Activated CD4-positive, alpha-beta T cell treated with anti-CD3 and anti-CD28 coated beads for 4 hours (primary cell): ENCODE data around the gene WDR45.
"Not testable (repeated sequence)": the region's sequence is repeated elsewhere in the genome, so short reads cannot be mapped to it uniquely, and the experiment has no call there.

Experiments used
- DNase-seq, 2 donors: peaks; one replicate each; pipeline ENCODE4 v3.0.0-alpha.2; 2020

WDR45 gene

GRCh38 chrX:49079489-49080428, at the start of gene WDR45:
TSS of gene WDR45 (minus strand) at chrX:49079887. CDS start at chrX:49078095, 1,792 bp downstream.
- peak; percentile 62 to 64 for DNase-seq

GRCh38 chrX:49129427-49129826, 49.7 kb upstream of the WDR45 start:
- no peak for DNase-seq

- DNase-seq = not testable (repeated sequence)
Measured at GRCh38 chrX:49127742-49128258, 48.1 kb upstream of the WDR45 start.

- no peak for DNase-seq
Measured at GRCh38 chrX:49122499-49122898, 42.8 kb upstream of the WDR45 start.

GRCh38 chrX:49120091-49120490, 40.4 kb upstream of the WDR45 start:
- no peak for DNase-seq

DNA sequence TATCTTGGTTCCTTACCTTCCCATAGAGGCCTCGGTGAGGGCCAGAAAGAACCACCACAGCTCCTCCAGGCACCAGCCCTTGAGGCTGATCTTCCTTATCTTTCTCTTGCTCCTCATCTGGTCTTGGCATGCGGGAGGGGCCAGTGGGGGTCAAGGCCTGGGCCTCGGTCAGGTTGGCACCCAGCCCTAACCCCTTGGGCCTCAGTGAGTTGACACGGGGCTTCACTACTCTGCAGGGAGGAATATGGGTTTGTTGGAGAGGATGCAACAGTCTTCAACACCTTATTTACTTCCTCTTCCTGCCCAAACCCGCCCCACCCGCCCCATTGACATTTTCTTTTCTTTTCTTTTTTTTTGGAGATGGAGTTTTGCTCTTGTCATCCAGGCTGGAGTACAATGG, 37.9 kb upstream of the WDR45 start:
- DNase-seq = no peak

DNA sequence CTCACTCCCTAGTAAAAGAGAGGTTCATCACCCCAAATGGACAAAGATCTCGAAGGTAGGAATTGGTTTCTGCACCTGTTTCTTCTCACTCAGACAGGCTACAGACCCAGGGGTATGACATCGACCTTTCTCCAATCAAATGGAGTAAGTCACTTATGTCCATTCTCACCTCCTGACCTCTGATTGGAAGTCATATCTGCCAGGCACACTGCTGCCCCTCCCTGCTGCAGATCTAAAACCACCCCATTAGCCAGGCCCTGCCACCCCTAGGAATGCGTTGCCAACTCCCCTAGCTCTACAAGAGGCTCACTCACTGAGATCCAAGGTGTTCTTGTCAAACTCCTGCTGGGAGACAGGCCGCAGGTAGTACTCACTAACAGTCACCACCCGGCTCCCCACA, 37.0 kb upstream of the WDR45 start:
- DNase-seq = no peak

DNA sequence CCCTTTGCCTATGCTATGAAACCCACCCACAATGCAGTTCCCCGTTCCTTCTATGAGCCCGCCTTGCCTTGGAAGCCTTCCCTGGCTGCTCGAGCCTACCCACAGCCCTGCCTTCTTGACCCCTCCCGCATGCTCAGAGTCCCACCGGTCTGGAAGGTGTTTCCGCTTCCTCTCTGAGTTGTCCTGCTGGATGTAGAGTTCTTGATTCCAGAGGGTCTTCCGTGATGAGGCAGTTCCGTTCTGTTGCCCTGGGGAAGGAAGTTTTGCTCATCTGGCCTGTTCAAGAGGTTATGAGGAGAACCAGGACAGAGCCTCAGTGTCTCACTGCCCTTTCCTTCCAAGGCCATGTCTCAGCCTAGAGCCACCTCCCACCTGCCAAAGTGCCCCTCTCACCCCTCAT, 36.4 kb upstream of the WDR45 start:
- DNase-seq = no peak

DNA sequence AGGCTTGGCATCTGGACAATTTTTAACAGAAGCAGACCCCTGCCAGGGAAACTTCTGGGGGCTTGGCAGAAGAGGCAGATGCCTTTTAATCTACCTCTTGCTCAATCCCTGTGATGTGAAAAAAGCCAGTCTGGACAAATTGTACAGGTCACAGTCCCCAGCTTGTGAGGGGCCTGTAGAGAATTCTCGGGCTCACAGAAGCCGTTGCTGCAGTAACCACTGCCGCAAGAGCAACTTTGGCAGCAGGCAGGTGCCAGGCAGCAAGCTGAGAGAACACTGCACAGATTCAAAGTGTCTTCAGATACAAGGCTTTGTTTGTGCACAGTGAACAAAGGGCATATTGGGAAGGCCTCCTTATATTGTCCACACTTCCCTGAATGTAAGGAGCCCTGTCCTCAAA, 32.1 kb upstream of the WDR45 start:
- DNase-seq = no peak

- no peak for DNase-seq
Measured at GRCh38 chrX:49110417-49110816, 30.7 kb upstream of the WDR45 start.

DNA sequence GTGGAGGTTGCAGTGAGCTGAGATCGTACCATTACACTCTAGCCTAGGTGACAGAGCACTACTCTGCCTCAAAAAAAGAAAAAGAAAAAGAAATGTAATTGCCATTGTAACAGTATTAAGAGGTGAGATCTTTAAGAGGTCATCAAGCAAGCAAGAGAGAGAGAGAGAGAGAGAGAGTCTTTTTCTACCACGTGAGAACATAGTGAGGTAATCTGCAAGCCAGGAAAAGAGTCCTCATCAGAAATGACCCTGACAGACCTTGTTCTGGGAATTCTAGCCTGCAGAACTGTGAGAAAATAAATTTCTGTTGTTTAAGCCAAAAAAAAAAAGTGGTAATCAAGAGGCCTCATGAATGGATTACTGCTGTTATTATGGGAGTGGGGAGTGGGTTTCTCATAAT, 29.0 kb upstream of the WDR45 start:
- DNase-seq = no peak

GRCh38 chrX:49106930-49107329, 27.2 kb upstream of the WDR45 start:
- DNase-seq = no peak

- no peak for DNase-seq
Measured at GRCh38 chrX:49106296-49106695, 26.6 kb upstream of the WDR45 start.

DNA sequence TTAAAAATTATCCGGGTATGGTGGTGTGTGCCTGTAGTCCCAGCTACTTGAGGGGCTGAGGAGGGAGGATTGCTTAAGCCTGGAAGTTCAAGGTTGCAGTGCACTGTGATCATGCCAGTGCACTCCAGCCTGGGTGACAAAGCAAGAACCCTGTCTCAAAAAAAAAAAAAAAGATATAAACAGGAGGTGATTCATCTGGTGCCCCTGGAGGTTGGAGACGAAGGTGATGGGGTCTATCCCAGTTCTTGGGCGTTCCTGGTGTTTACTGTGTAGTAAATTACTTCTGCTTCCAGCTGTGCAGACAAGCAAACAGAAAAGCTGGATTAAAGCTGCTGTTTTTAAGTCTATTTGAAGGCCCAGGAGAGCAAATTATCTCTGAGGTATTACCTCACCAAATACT, 23.9 kb upstream of the WDR45 start:
- no peak for DNase-seq

DNA sequence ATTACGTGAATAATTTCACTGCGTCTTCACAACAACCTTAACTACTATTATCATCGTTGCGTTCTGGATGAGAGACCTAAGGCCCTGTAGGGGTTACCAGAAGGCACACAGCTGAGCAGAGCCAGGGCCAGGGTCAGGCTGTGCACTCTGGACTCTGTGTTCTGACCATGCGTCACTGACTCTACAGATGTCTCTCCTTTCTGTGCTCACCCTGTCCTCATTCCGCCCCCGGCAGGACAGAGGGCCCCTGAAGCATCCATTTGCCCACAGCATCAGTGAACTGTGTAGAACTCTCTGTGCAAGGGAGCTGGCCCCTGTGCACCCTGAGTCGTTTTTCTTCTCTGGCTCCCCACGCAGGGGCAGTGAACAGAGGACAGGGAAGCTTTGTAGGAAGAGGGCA, 22.5 kb upstream of the WDR45 start:
- DNase-seq = no peak

- DNase-seq = no peak
Measured at GRCh38 chrX:49101629-49101984, 21.9 kb upstream of the WDR45 start.

DNA sequence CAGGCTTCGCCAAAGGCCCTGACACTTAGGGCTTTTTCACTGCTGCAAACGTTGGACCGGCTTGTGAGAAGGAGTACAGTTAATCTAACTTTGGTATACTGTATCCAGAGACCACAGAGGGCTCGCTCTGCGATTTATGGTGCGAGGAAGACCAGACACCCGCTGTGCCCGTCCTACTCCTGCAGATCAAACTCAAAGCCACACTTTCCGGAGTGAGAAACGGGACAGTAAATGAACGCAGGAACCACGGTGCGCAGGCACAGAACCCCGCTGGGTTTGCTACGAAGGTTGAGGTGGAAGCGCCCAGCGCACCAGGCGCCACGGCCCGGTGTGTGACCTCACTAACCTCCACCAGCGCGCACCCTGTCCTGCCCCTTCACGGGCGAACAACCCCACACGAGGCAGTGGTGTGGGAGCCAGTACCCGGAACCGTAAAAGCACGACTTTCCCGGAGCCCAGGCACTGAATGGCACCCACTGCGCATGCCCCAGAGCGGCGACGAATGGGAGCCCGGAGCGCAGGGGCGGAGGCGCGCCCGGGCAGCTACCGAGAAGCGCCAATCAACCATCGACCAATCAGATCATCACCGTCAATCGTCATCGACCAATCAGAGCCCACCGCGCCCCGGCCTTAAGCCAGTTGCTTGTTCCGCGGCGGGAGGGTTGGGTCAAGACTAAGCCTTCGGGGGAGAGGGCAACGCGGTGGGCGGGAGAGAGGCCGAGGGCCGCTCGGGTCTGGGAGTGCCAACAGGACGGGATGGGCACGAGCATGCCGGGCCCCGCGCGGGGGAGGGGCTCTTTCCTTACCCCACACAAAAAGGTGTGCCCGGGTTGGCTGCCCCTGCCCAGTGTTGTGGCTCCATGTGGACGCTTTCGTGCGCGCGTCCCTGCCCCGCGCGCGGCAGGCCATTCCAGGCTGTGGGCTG, 21.3 kb upstream of the WDR45 start:
- DNase-seq = peak; percentile 82 to 86

- no peak for DNase-seq
Measured at GRCh38 chrX:49096419-49096818, 16.7 kb upstream of the WDR45 start.

- DNase-seq = no peak
Measured at GRCh38 chrX:49089553-49089952, 9.9 kb upstream of the WDR45 start.

GRCh38 chrX:49082271-49082871, 2.7 kb upstream of the WDR45 start:
- no peak for DNase-seq

DNA sequence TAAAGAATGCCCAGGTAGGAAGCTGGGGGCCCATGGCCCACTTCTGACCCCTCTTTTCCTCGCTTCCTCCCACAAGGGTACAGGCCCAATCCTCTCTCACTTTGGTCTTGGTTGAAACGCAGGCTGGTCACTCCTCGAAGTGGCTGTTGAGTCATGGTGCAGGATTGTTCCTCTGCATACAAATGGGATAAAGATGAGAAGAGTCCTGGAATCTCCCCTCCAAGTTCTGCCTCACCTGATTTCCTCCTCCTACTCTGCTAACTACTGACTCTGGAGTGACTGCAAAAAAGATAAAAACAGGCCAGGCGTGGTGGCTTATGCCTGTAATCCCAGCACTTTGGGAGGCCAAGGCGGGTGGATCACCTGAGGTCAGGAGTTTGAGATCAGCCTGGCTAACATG, 1.7 kb downstream of the WDR45 start:
- no peak for DNase-seq

DNA sequence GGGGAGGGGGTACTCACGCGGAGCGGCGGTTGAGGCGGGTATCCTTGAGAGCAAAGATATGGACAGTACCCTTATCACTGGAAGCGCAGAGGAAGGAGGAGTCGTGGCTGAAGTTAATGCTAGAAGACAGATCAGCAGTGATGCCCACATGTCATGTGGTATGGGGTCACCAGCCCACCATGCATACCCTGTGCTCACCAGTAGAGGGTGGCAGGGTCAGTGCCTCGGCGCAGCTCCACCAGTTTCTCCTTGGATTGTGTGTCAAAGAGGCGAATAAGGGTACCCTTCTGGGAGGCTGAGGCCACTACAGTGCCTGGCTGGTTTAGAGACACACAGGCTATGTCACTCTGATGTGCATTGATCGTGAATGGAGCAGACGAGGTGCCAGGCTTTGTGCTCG, 4.3 kb downstream of the WDR45 start:
- no peak for DNase-seq
